ENCODE measurements around the gene SRC.

The SRC gene

DNA sequence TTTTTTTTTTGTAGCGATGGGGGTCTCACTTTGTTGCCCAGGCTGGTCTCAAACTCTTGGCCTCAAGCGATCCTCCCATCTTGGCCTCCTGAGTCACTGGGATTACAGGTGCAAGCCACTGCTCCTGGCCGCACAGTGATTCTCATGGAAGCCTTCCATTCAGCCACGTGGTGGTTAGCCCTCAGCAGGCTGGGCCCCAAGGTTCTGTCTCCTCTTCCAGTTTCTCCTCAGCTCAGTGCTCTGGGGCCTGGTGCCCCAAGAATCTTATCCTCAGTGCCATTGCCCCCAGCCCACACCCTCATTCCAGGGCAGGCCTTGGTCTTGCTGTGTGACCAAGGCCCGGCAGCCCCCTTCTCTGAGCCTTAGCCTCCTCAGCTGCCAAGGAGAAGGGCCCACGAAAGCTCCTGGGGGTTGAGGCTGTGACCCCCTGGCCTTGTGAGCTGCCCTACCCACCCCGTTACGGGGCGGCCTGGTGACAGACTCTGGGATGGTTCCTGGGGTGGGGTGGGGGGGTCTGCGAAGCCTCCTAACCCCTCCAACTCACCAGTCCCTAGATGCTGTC lies 16.4 kb downstream of the SRC start:
- TF ChIP-seq CTCF (IDR thresholded peaks at IDR 0.05; ENCODE audit: low read depth, low read length) = no peak

GRCh38 chr20:37362821-37363220 lies 16.9 kb downstream of the SRC start:
- no peak for DNase-seq (ENCODE audit: extremely low read depth, low read depth)
- TF ChIP-seq CTCF (IDR thresholded peaks at IDR 0.05; ENCODE audit: low read depth, low read length) = no peak

More for the DNA sequence above, 16.4 kb downstream of the SRC start:
- DNase-seq (ENCODE audit: extremely low read depth, low read depth) = no peak

- DNase-seq (ENCODE audit: extremely low read depth, low read depth) = no peak
- no peak for TF ChIP-seq CTCF (IDR thresholded peaks at IDR 0.05; ENCODE audit: low read depth, low read length)
Measured at GRCh38 chr20:37363221-37364012, 17.5 kb downstream of the SRC start.

- no peak for TF ChIP-seq CTCF (IDR thresholded peaks at IDR 0.05; ENCODE audit: low read depth, low read length)
- DNase-seq (ENCODE audit: extremely low read depth, low read depth) = no peak
Measured at GRCh38 chr20:37364013-37364926, 18.3 kb downstream of the SRC start.

DNA sequence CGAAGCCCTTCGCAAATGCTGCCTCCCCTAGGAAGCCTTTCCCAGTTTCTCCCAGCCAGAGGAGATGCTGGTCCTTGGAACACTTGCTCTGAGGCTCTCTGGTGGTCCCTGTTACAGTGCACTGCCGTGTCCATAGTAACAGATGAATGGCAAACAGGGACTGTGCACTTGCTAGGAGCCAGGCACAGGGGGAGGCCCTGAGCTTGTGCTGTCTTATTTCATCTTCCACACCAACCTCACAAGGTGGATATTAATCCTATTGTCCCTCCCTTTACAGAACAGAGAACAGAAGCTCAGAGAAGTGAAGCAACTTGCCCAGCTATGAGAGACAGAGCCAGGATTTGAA lies 19.0 kb downstream of the SRC start:
- no peak for TF ChIP-seq CTCF (IDR thresholded peaks at IDR 0.05; ENCODE audit: low read depth, low read length)
- DNase-seq (ENCODE audit: extremely low read depth, low read depth) = no peak

GRCh38 chr20:37365760-37366638 lies 20.1 kb downstream of the SRC start:
- TF ChIP-seq CTCF (IDR thresholded peaks at IDR 0.05; ENCODE audit: low read depth, low read length) = no peak
- no peak for DNase-seq (ENCODE audit: extremely low read depth, low read depth)

Data from AG09319 (cell line).